GM12874 (cell line): ENCODE results near the gene PSMB5.

Experiments
- CTCF ChIP-seq: IDR thresholded peaks from 2 replicates; pipeline ENCODE4 v1.5.1; 2011; ENCODE audit warnings: low read depth, mild to moderate bottlenecking, control low read depth, low read length, moderate library complexity; ENCODE audit not compliant: insufficient read depth

PSMB5 gene

DNA sequence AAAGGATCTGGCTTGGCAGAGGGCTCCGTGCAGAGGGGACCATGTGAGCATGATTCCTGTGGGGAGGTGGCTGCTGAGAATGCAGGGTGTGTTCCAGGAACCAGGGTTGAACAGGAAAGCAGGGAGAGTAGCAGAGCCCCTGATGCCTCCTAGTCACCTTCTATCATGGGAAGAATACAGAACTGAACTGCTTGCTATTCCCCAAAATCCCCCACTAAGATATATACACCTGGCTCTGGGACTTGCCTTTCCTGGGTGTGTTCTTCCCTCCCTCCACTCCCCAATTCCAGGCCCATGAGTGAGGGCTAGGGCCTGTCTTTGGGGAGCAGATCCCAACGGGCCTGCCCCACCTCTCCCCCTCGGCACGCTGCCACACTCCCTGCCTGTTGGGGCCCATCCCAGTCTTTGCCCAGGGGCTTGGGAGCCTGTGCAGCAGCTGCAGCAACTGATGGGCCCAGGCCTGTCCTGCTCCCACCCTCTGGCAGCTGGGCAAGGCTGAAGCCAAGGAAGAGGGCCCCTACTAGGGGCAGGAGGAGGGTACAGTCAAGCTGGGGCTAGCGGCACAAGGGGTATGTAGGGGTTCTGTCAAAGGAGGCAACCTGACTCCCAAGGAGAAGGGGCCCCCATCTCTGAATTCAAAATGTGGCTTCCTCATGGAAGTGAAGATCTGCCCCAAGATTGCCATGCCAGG lies 55.6 kb downstream of the PSMB5 start:
- no peak for TF ChIP-seq CTCF

DNA sequence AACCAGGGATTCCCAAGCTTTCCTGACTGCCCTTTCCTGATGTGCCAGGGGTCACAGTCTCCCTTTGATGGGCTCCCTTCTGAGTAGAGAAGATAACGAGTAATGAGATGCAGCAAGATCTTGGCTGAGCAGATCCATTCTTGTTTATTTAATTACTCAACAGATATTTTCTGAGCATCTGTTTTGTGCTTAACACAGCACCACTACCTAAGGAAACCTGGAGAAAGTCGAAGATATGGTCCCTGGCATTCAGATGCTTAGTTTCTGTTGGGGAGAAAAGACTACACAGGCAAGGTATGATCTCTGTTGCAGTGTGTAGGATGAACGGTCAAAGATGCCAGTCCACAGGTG lies 56.2 kb downstream of the PSMB5 start:
- TF ChIP-seq CTCF = no peak

DNA sequence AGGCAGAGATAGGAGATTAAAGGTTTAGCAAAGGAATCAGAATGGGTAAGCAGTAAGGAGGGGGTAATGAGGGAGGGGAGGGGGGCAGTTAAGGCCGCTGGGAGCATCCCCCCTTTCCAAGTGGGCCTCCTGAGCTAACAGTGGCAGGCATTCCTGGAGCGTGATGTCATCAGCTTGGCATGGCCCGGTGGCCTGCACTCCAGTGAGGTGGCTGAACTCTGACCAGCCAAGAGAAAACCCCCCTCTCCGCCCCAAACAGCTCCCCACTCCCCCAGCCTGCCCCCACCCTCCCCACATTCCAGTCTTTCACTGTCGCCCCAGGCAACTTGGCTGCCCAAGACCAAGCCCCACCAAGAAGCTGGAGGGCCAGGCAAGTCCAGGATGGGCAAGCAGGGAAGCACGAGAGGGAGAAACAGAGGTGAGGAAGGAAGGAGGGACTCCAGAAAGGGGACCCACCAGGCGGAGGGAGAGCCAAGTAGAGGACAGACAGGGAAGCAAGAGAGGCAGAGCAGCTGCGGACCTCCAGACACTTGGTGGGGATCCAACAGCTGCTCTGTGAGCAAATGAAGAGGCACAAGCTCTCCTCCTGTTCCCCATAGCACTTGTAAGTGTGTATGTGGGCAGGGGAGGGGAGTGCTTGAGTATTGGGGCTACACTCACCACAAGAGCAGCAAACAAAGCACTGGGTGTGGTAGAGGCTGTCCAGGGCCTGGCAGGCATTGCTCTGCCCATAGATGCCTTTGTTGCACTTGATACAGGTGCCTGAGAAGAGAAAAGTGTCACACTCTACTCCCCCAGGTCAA lies 56.8 kb downstream of the PSMB5 start:
- no peak for TF ChIP-seq CTCF

DNA sequence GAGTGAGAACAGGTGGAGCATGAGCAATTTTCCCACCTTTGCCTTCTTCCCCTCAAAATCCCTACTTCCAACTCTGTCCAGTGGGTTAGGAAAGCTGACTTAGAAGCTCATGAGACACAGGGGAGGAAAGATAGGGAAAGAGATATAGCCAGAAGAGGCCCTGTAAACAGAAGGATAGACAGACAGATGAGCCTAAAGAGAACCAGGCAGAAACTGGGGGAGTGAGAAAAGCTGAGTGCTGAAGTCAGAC lies 57.3 kb downstream of the PSMB5 start:
- TF ChIP-seq CTCF = no peak

GRCh38 chr14:22976620-22977433 lies 57.9 kb downstream of the PSMB5 start:
- TF ChIP-seq CTCF = no peak
